PFSK-1 (cell line): ENCODE results near the gene TUT1.

ENCODE experiments used
- FOXP2 ChIP-seq: optimal IDR thresholded peaks from 2 replicates; pipeline ENCODE3; 2011; ENCODE audit warnings: borderline replicate concordance, control low read depth, inconsistent platforms; ENCODE audit not compliant: insufficient read depth; ENCODE audit errors: extremely low read length, extremely low read depth
- POLR2AphosphoS5 ChIP-seq: IDR thresholded peaks from 2 replicates; pipeline ENCODE4 v1.6.1; 2012; ENCODE audit warnings: low read depth, mild to moderate bottlenecking, control low read depth, low read length, moderate library complexity
- REST ChIP-seq, 2 experiments: IDR thresholded peaks; 2 replicates each; pipeline versions ENCODE4 v1.6.1 to v1.8.0; 2011 to 2012; ENCODE audit warnings: low read depth in 2 of 2, low read length in 2 of 2, control low read depth in 1 of 2, inconsistent platforms in 1 of 2, mild to moderate bottlenecking in 1 of 2, moderate library complexity in 1 of 2; ENCODE audit not compliant: insufficient read depth in 1 of 2
- SIN3A ChIP-seq: IDR thresholded peaks from 2 replicates; pipeline ENCODE4 v1.6.1; 2012; ENCODE audit warnings: mild to moderate bottlenecking, low read length, moderate library complexity, borderline replicate concordance; ENCODE audit not compliant: insufficient read depth
- TAF1 ChIP-seq: IDR thresholded peaks from 2 replicates; pipeline ENCODE4 v1.6.1; 2012; ENCODE audit warnings: low read length, control low read depth, borderline replicate concordance; ENCODE audit not compliant: insufficient read depth

TUT1 gene

GRCh38 chr11:62578541-62578940 lies 12.8 kb downstream of the TUT1 start:
- no peak for TF ChIP-seq TAF1
- no peak for TF ChIP-seq SIN3A
- TF ChIP-seq POLR2AphosphoS5, result no peak
- no peak for TF ChIP-seq REST (IDR thresholded peaks at IDR 0.05; ENCODE audit: insufficient read depth in 1 of 2, low read depth in 2 of 2, low read length in 2 of 2)
- no peak for TF ChIP-seq FOXP2

GRCh38 chr11:62577046-62577714 lies 14.1 kb downstream of the TUT1 start:
- no peak for TF ChIP-seq TAF1
- TF ChIP-seq POLR2AphosphoS5, result no peak
- TF ChIP-seq FOXP2, result no peak
- no peak for TF ChIP-seq SIN3A
- no peak for TF ChIP-seq REST (IDR thresholded peaks at IDR 0.05; ENCODE audit: insufficient read depth in 1 of 2, low read depth in 2 of 2, low read length in 2 of 2)

- TF ChIP-seq POLR2AphosphoS5 (no peak), TAF1 (no peak), SIN3A (no peak), FOXP2 (no peak), REST (IDR thresholded peaks at IDR 0.05; ENCODE audit: insufficient read depth in 1 of 2, low read depth in 2 of 2, low read length in 2 of 2) (no peak)
Observed at GRCh38 chr11:62575837-62576236, 15.5 kb downstream of the TUT1 start.

- no peak for TF ChIP-seq FOXP2
- TF ChIP-seq TAF1, result no peak
- TF ChIP-seq REST (IDR thresholded peaks at IDR 0.05; ENCODE audit: insufficient read depth in 1 of 2, low read depth in 2 of 2, low read length in 2 of 2), result no peak
- no peak; the same call in 1 of the 2 replicates for TF ChIP-seq POLR2AphosphoS5
- TF ChIP-seq SIN3A, result no peak
Observed at GRCh38 chr11:62575156-62575555, 16.2 kb downstream of the TUT1 start.
